Measurements from ENCODE around the gene S100A12. TPM values are rescaled to one million over a fixed set of nuclear protein-coding genes. Genes with fewer than 3 reads are reported as not detected.

Gene S100A12
- total RNA-seq, 2 experiments from 2014 or later = not detected

GRCh38 chr1:153404086-153404635 lies 28.7 kb upstream of the S100A12 start:
- intact Hi-C loops (cut with micrococcal nuclease) = loop anchor here (1.0 kb wide), 1 partner anchor 52 kb away; no protein-coding TSS in a partner anchor
- CTCF ChIA-PET = interaction anchor here (0.7 to 3.3 kb wide), 7 partner anchors 8 to 166 kb away, joined by 3 to 14 read pairs (median 4); no protein-coding TSS in a partner anchor

GRCh38 chr1:153403421-153404085 lies 28.1 kb upstream of the S100A12 start:
- H3K27me3 Mint-ChIP-seq = peaks cover 11% of the 10 kb centered on the region
- H3K4me3 Mint-ChIP-seq = no peak overlapping the region
- peaks cover 8% of the 10 kb centered on the region for H3K4me1 Mint-ChIP-seq (ENCODE audit: low read depth)
- no peaks in the 10 kb centered on the region for H3K9me3 Mint-ChIP-seq
- ChIA-PET CTCF (interaction anchor here (1.2 to 3.3 kb wide), 4 partner anchors 8 to 91 kb away, joined by 3 to 14 read pairs (median 8); no protein-coding TSS in a partner anchor), POLR2A (no interaction called here)
- intact Hi-C loops (cut with micrococcal nuclease) = loop anchor here (1.0 kb wide), 1 partner anchor 51 kb away; no protein-coding TSS in a partner anchor
- no peak for DNase-seq
- no peak overlapping the region for H3K27ac Mint-ChIP-seq
- H3K36me3 Mint-ChIP-seq = no peaks in the 10 kb centered on the region

More at GRCh38 chr1:153404086-153404635, 28.7 kb upstream of the S100A12 start:
- Mint-ChIP-seq H3K9me3 (no peaks in the 10 kb centered on the region), H3K4me3 (no peak overlapping the region), H3K36me3 (no peaks in the 10 kb centered on the region), H3K27ac (no peak overlapping the region), H3K27me3 (peaks cover 10% of the 10 kb centered on the region), H3K4me1 (ENCODE audit: low read depth) (peaks cover 8% of the 10 kb centered on the region)
- POLR2A ChIA-PET = no interaction called here
- no peak for DNase-seq

DNA sequence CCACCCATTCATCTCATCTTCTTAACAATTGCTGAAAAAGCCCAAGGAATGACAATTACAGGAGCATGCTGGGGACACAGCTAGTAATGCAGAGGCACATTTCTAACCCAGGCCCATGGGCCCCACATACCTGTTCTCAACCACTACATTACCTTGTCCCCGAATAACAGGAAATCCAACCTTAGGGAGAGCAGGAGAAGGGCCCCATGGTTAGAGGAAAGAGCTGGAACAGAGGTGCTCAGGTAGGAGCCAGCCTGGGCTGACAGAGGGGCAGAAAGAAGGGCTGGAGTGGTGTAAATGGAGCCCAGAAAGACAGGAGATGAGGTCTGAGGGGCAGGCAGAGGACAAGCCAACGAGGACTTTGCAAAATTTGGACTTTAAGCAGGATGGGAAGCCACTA lies 26.8 kb upstream of the S100A12 start:
- POLR2A ChIA-PET = no interaction called here
- CTCF ChIA-PET = interaction anchor here (1.7 to 3.3 kb wide), 3 partner anchors 47 to 92 kb away, joined by 4 to 14 read pairs (median 11); no protein-coding TSS in a partner anchor
- H3K27ac Mint-ChIP-seq = no peak overlapping the region

DNA sequence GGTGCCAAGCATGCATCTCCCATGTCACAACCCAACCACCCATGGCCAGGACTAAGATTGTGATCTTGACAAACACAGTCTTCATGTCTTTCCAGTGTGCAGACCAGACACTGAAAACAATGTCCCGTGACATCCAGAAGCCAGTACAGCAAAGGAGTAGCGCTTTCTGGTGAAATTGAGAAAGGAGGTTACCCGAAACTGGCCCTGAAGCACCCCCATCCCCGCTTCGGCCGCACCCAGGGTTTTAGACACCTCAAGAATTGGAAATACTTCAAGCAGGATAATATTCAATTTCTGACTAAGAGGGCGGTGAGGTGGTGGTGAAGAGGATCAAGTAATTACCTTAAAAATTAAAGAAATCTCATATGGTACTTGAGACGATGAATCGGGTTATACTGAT lies 26.0 kb upstream of the S100A12 start:
- CTCF ChIA-PET = interaction anchor here (2.7 kb wide), 1 partner anchor 48 kb away, joined by 14 read pairs; no protein-coding TSS in a partner anchor
- H3K27ac Mint-ChIP-seq = no peak overlapping the region
- no peaks in the 10 kb centered on the region for H3K36me3 Mint-ChIP-seq
- H3K4me3 Mint-ChIP-seq = no peak overlapping the region
- no peak for DNase-seq
- no peaks in the 10 kb centered on the region for H3K9me3 Mint-ChIP-seq
- H3K27me3 Mint-ChIP-seq = peaks cover 6% of the 10 kb centered on the region
- no peaks in the 10 kb centered on the region for H3K4me1 Mint-ChIP-seq (ENCODE audit: low read depth)
- POLR2A ChIA-PET = no interaction called here
- intact Hi-C loops (cut with micrococcal nuclease) = no loop called here

More for the DNA sequence above, 26.8 kb upstream of the S100A12 start:
- Mint-ChIP-seq H3K4me3 (no peak overlapping the region), H3K27me3 (peaks cover 6% of the 10 kb centered on the region), H3K36me3 (no peaks in the 10 kb centered on the region), H3K9me3 (no peaks in the 10 kb centered on the region), H3K4me1 (ENCODE audit: low read depth) (peaks cover 5% of the 10 kb centered on the region)
- intact Hi-C loops (cut with micrococcal nuclease) = no loop called here
- DNase-seq = no peak

GRCh38 chr1:153400244-153400643 lies 24.8 kb upstream of the S100A12 start:
- DNase-seq = no peak
- H3K9me3 Mint-ChIP-seq = no peaks in the 10 kb centered on the region
- no peak overlapping the region for H3K27ac Mint-ChIP-seq
- no peak overlapping the region for H3K4me3 Mint-ChIP-seq
- no peaks in the 10 kb centered on the region for H3K36me3 Mint-ChIP-seq
- no peaks in the 10 kb centered on the region for H3K4me1 Mint-ChIP-seq (ENCODE audit: low read depth)
- POLR2A ChIA-PET = no interaction called here
- CTCF ChIA-PET = no interaction called here
- peaks cover 12% of the 10 kb centered on the region for H3K27me3 Mint-ChIP-seq
- intact Hi-C loops (cut with micrococcal nuclease) = no loop called here

DNA sequence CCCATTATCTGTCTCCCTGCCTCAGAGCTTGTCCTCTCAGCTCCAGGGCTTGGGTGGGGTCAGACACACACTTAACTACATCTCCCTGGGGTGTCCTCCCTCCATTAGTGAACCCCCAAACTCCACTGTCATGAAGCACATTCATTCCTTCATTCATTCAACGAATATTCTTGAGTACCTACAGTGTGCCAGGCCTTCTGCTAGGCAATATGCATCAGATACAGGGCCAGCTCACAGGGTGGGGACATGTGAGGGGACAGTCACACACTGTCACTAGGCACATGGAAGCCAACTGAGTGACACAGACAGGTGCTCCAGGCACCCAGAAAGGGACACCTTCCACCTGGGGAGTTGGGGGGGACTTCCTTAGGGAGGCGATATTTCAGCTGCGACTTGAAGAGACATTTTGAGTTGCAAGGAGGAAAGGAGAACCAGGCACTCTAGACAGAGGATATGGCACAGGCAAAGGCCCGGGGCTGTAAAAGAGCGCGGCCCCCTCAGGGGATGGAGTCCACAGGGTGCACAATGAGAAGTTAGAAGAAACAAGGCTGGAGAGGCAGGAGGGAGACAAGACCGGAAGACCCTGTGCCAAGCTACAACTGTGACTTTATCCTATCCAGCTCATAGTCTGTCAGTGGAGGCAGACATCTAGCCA lies 24.1 kb upstream of the S100A12 start:
- Mint-ChIP-seq H3K9me3 (no peaks in the 10 kb centered on the region), H3K27ac (no peak overlapping the region), H3K4me3 (no peak overlapping the region), H3K27me3 (peaks cover 12% of the 10 kb centered on the region), H3K4me1 (ENCODE audit: low read depth) (no peaks in the 10 kb centered on the region), H3K36me3 (no peaks in the 10 kb centered on the region)
- no peak for DNase-seq
- ChIA-PET CTCF (no interaction called here), POLR2A (no interaction called here)
- intact Hi-C loops (cut with micrococcal nuclease) = no loop called here

DNA sequence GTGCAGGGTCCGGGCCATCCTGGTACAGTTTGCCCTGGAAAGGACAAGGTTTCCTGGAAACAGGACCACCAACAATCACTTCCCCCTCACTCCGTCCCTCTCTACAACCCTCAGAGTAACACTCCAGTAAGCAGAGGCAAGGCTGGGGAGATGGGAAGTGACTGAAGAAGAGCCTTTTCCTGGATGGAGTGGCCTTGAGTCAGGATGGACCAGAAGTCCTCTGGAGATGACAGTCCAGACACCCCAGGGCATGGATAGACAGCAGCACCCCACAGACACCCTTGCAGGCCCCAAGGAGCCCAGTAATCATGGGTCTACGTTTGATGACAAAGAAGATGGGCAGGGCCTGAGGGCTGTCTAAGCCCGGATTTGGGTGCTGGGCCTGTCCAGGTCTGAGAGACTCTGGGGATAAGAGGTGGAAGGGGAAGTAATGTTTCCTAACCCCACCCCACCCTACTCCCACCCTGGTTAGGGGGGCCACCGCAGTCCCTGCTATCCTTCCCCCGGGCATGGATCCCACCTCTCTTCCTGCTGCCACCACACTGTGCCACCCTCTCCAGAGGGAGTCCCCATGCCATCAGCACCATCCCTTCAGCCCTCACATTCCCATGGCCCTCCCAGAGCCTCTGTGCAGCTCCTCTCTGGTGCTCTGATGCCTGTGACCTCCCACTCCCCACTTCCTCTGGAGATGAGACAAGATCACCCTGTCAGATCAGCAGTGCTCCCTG lies 22.7 kb upstream of the S100A12 start:
- CTCF ChIA-PET = no interaction called here

GRCh38 chr1:153397051-153397923 lies 21.9 kb upstream of the S100A12 start:
- no peak for DNase-seq
- H3K4me1 Mint-ChIP-seq (ENCODE audit: low read depth) = no peaks in the 10 kb centered on the region
- CTCF ChIA-PET = interaction anchor here (1.1 kb wide), 1 partner anchor 98 kb away, joined by 5 read pairs; no protein-coding TSS in a partner anchor
- peaks cover 15% of the 10 kb centered on the region for H3K27me3 Mint-ChIP-seq
- intact Hi-C loops (cut with micrococcal nuclease) = no loop called here
- H3K9me3 Mint-ChIP-seq = no peaks in the 10 kb centered on the region
- no peak overlapping the region for H3K4me3 Mint-ChIP-seq
- H3K36me3 Mint-ChIP-seq = no peaks in the 10 kb centered on the region
- H3K27ac Mint-ChIP-seq = no peak overlapping the region
- POLR2A ChIA-PET = no interaction called here

More for the DNA sequence above, 22.7 kb upstream of the S100A12 start:
- H3K36me3 Mint-ChIP-seq = no peaks in the 10 kb centered on the region
- H3K9me3 Mint-ChIP-seq = no peaks in the 10 kb centered on the region
- H3K4me3 Mint-ChIP-seq = no peak overlapping the region
- H3K4me1 Mint-ChIP-seq (ENCODE audit: low read depth) = no peaks in the 10 kb centered on the region
- intact Hi-C loops (cut with micrococcal nuclease) = no loop called here
- no peak for DNase-seq
- POLR2A ChIA-PET = no interaction called here
- peaks cover 13% of the 10 kb centered on the region for H3K27me3 Mint-ChIP-seq
- no peak overlapping the region for H3K27ac Mint-ChIP-seq

GRCh38 chr1:153396461-153396860 lies 21.0 kb upstream of the S100A12 start:
- Mint-ChIP-seq H3K27ac (no peak overlapping the region), H3K4me1 (ENCODE audit: low read depth) (no peaks in the 10 kb centered on the region), H3K4me3 (no peak overlapping the region), H3K27me3 (peaks cover 15% of the 10 kb centered on the region), H3K9me3 (no peaks in the 10 kb centered on the region), H3K36me3 (no peaks in the 10 kb centered on the region)
- intact Hi-C loops (cut with micrococcal nuclease) = no loop called here
- CTCF ChIA-PET = interaction anchor here (1.1 kb wide), 1 partner anchor 98 kb away, joined by 5 read pairs; no protein-coding TSS in a partner anchor
- no peak for DNase-seq
- POLR2A ChIA-PET = no interaction called here

DNA sequence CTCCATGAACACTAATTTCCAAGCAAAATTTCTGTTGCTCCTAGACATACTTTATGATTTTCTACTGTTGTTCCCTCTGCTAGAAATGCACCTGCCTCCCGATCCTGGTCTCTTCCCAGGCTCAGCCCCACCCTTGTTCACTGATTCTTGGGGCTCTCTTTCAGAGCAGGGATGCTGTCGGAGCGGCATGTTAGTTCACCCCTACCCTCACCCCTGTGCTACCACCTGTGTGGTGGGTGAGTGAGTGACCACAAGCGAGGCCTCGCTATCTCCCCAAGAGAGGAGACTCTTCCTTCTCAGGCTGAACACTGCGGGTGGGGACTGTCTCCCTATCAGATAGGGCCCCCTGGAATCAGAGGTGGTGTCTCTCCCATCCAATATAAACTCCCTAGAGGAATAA lies 20.4 kb upstream of the S100A12 start:
- H3K9me3 Mint-ChIP-seq = no peaks in the 10 kb centered on the region
- intact Hi-C loops (cut with micrococcal nuclease) = no loop called here
- no peak overlapping the region for H3K4me3 Mint-ChIP-seq
- H3K36me3 Mint-ChIP-seq = no peaks in the 10 kb centered on the region
- H3K27ac Mint-ChIP-seq = no peak overlapping the region
- POLR2A ChIA-PET = no interaction called here
- no peaks in the 10 kb centered on the region for H3K4me1 Mint-ChIP-seq (ENCODE audit: low read depth)
- CTCF ChIA-PET = interaction anchor here (0.9 kb wide), 1 partner anchor 9 kb away, joined by 3 read pairs; no protein-coding TSS in a partner anchor
- H3K27me3 Mint-ChIP-seq = peaks cover 15% of the 10 kb centered on the region
- DNase-seq = no peak

- intact Hi-C loops (cut with micrococcal nuclease) = no loop called here
- peaks cover 15% of the 10 kb centered on the region for H3K27me3 Mint-ChIP-seq
- no peak overlapping the region for H3K27ac Mint-ChIP-seq
- H3K4me3 Mint-ChIP-seq = no peak overlapping the region
- no peaks in the 10 kb centered on the region for H3K9me3 Mint-ChIP-seq
- no peak for DNase-seq
- POLR2A ChIA-PET = no interaction called here
- CTCF ChIA-PET = interaction anchor here (0.9 to 1.4 kb wide), 2 partner anchors 9 to 43 kb away, joined by 3 read pairs; no protein-coding TSS in a partner anchor
- no peaks in the 10 kb centered on the region for H3K36me3 Mint-ChIP-seq
- no peaks in the 10 kb centered on the region for H3K4me1 Mint-ChIP-seq (ENCODE audit: low read depth)
Observed at GRCh38 chr1:153395136-153395685, 19.8 kb upstream of the S100A12 start.

Measured in activated CD4-positive, alpha-beta memory T cell treated with anti-CD3 and anti-CD28 coated beads for 36 hours (primary cell).